Measurements from ENCODE around the gene ATG7.

DNA sequence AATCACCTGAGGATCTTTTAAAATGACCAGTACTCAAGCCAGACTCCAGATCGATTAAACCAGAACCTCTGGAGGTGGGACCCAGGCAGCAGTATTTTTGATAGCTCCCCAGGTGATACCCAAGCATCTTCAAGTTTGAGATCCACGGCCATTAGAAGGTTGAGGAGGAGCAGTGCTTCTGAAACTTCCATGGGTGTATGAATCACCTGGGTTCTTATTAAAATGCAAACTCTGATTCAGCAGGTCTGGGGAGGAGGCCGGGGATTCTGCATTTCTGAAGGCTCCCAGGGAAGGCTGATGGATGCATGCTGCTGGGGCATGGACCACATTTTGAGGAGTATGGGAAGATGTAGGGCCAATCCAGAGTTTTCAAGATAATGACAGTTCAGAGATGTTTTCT lies 55.4 kb downstream of the ATG7 start:
- no peak for TF ChIP-seq GATA3 (IDR thresholded peaks at IDR 0.05; ENCODE audit: borderline replicate concordance)
- TF ChIP-seq, protein P1, sequence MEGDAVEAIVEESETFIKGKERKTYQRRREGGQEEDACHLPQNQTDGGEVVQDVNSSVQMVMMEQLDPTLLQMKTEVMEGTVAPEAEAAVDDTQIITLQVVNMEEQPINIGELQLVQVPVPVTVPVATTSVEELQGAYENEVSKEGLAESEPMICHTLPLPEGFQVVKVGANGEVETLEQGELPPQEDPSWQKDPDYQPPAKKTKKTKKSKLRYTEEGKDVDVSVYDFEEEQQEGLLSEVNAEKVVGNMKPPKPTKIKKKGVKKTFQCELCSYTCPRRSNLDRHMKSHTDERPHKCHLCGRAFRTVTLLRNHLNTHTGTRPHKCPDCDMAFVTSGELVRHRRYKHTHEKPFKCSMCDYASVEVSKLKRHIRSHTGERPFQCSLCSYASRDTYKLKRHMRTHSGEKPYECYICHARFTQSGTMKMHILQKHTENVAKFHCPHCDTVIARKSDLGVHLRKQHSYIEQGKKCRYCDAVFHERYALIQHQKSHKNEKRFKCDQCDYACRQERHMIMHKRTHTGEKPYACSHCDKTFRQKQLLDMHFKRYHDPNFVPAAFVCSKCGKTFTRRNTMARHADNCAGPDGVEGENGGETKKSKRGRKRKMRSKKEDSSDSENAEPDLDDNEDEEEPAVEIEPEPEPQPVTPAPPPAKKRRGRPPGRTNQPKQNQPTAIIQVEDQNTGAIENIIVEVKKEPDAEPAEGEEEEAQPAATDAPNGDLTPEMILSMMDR (IDR thresholded peaks at IDR 0.05) = no peak
- no peak for TF ChIP-seq EP300 (IDR thresholded peaks at IDR 0.05)
- no peak for TF ChIP-seq ZFP36 (IDR thresholded peaks at IDR 0.05; ENCODE audit: borderline replicate concordance, partially characterized antibody)
- no peak for TF ChIP-seq POLR2A (IDR thresholded peaks at IDR 0.05; ENCODE audit: low read length)
- TF ChIP-seq, protein P2, sequence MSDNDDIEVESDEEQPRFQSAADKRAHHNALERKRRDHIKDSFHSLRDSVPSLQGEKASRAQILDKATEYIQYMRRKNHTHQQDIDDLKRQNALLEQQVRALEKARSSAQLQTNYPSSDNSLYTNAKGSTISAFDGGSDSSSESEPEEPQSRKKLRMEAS (IDR thresholded peaks at IDR 0.05) = no peak
- TF ChIP-seq RFX5 (IDR thresholded peaks at IDR 0.05) = no peak
- TF ChIP-seq CHD4 (IDR thresholded peaks at IDR 0.05; ENCODE audit: borderline replicate concordance) = no peak
- TF ChIP-seq BHLHE40 (IDR thresholded peaks at IDR 0.05; ENCODE audit: low read depth, low read length) = no peak

Data from A549 (cell line).